Endodermal cell (in vitro differentiated cells): ENCODE results near the gene SGPP1. TPM values are rescaled to one million over a fixed set of nuclear protein-coding genes. Genes with fewer than 3 reads are reported as not detected.

ENCODE experiments used
- DNase-seq: peaks from one replicate; pipeline ENCODE4 v3.0.0-alpha.2; 2017
- H3K27ac ChIP-seq: 2 replicates; pipeline ENCODE4 v1.5.1; 2013; ENCODE audit warnings: mild to moderate bottlenecking, low read depth, low read length, moderate library complexity
- H3K27me3 ChIP-seq: 2 replicates; pipeline ENCODE4 v1.6.1; 2013; ENCODE audit warnings: mild to moderate bottlenecking, low read length, moderate library complexity; ENCODE audit not compliant: insufficient read depth, control insufficient read depth, poor library complexity, severe bottlenecking
- H3K36me3 ChIP-seq: 2 replicates; pipeline ENCODE4 v1.7.0; 2013; ENCODE audit warnings: mild to moderate bottlenecking, low read length, moderate library complexity; ENCODE audit not compliant: control insufficient read depth, insufficient read depth
- H3K4me1 ChIP-seq: one replicate; pipeline ENCODE4 v1.7.0; 2013; ENCODE audit warnings: low read length; ENCODE audit not compliant: control insufficient read depth, insufficient read depth
- H3K4me3 ChIP-seq: 2 replicates; pipeline ENCODE4 v1.5.1; 2013; ENCODE audit warnings: mild to moderate bottlenecking, low read length, moderate library complexity
- H3K9ac ChIP-seq: 2 replicates; pipeline ENCODE4 v1.6.1; 2013; ENCODE audit warnings: mild to moderate bottlenecking, low read length, moderate library complexity; ENCODE audit not compliant: poor library complexity, severe bottlenecking; ENCODE audit errors: extremely low read depth
- H3K9me3 ChIP-seq: 2 replicates; pipeline ENCODE4 v1.6.1; 2013; ENCODE audit warnings: mild to moderate bottlenecking, low read length, moderate library complexity; ENCODE audit not compliant: control insufficient read depth
- H3K27ac Mint-ChIP-seq: 2 replicates; pipeline ENCODE4 v1.8.0; 2020; ENCODE audit warnings: mixed read lengths
- H3K27me3 Mint-ChIP-seq: 2 replicates; pipeline ENCODE4 v1.8.0; 2021; ENCODE audit warnings: mild to moderate bottlenecking, mixed read lengths; ENCODE audit not compliant: insufficient read depth
- H3K36me3 Mint-ChIP-seq: 2 replicates; pipeline ENCODE4 v1.8.0; 2020; ENCODE audit warnings: low read depth, mixed read lengths
- H3K4me1 Mint-ChIP-seq: 2 replicates; pipeline ENCODE4 v1.8.0; 2020; ENCODE audit warnings: mixed read lengths
- H3K4me3 Mint-ChIP-seq: 2 replicates; pipeline ENCODE4 v1.8.0; 2020; ENCODE audit warnings: mild to moderate bottlenecking, moderate library complexity, mixed read lengths
- H3K9me3 Mint-ChIP-seq: 2 replicates; pipeline ENCODE4 v1.8.0; 2020; ENCODE audit warnings: mild to moderate bottlenecking, mixed read lengths
- WGBS, 2 experiments: methylation state at CpG; one replicate each; pipeline versions ENCODE4 v1.1.5 to v1.1.7; 2013; ENCODE audit warnings: missing lambda C conversion rate in 2 of 2, mixed read lengths in 1 of 2; ENCODE audit not compliant: insufficient coverage in 1 of 2, insufficient read length in 1 of 2; 5-methylcytosine and 5-hydroxymethylcytosine counted together
- total RNA-seq, 2 donors: library from RNA; stranded (reverse); fragmentation: NEBNext Ultra II Directional in 1 of 2; extraction: Animal tissue kit (Norgen Biotek cat#: 25700) in 1 of 2; gene quantifications; 2 replicates in 1 of 2; 3 replicates in 1 of 2; pipeline ENCODE4 v1.2.1, GENCODE V29; 2021
- TF ChIP-seq, protein P1 (sequence below): fragments of 200-600 bp; sonication (generic); conservative IDR thresholded peaks from 2 replicates; pipeline ENCODE4 v1.5.0; 2021; ENCODE audit warnings: antibody characterized with exemption, mild to moderate bottlenecking

Gene SGPP1
- total RNA-seq, 2 donors from 2014 or later = 15.5 to 18.4 TPM

DNA sequence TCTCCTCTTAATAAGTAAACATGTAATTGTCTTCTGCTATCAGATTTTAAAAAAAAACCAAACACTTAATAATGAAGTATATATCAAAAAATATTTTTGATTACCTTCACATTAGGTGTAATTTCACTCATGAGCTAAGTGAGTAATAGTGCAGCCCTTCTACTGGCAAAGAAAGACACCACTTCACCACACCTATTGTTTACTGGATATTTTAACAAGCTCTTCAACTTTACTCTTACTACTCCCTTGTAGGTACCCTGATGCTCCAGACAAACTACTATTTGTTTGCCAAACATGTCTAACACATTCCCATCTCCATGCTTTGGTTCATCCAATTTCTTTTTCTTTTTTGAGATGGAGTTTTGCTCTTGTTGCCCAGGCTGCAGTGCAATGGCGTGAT is 49.3 kb downstream of the SGPP1 start:
- Histone ChIP-seq H3K27me3 (no peaks in the 10 kb centered on the region), H3K27ac (no peak overlapping the region), H3K36me3 (no peaks in the 10 kb centered on the region), H3K9ac (no peak overlapping the region), H3K4me1 (no peaks in the 10 kb centered on the region), H3K9me3 (no peaks in the 10 kb centered on the region), H3K4me3 (no peak overlapping the region)
- WGBS, 2 experiments = 83 to 100% methylated on average over 1 of the region's 1 CpG
- H3K4me1 Mint-ChIP-seq = peaks cover 17% of the 10 kb centered on the region
- H3K9me3 Mint-ChIP-seq = no peaks in the 10 kb centered on the region
- TF ChIP-seq, protein P1, sequence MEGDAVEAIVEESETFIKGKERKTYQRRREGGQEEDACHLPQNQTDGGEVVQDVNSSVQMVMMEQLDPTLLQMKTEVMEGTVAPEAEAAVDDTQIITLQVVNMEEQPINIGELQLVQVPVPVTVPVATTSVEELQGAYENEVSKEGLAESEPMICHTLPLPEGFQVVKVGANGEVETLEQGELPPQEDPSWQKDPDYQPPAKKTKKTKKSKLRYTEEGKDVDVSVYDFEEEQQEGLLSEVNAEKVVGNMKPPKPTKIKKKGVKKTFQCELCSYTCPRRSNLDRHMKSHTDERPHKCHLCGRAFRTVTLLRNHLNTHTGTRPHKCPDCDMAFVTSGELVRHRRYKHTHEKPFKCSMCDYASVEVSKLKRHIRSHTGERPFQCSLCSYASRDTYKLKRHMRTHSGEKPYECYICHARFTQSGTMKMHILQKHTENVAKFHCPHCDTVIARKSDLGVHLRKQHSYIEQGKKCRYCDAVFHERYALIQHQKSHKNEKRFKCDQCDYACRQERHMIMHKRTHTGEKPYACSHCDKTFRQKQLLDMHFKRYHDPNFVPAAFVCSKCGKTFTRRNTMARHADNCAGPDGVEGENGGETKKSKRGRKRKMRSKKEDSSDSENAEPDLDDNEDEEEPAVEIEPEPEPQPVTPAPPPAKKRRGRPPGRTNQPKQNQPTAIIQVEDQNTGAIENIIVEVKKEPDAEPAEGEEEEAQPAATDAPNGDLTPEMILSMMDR = no peak
- H3K4me3 Mint-ChIP-seq = no peak overlapping the region
- H3K27ac Mint-ChIP-seq = no peak overlapping the region
- peaks cover 4% of the 10 kb centered on the region for H3K36me3 Mint-ChIP-seq
- no peak for DNase-seq
- no peaks in the 10 kb centered on the region for H3K27me3 Mint-ChIP-seq

- DNase-seq = no peak
- Mint-ChIP-seq H3K4me3 (no peak overlapping the region), H3K36me3 (peaks cover 4% of the 10 kb centered on the region), H3K9me3 (no peaks in the 10 kb centered on the region), H3K27me3 (no peaks in the 10 kb centered on the region), H3K4me1 (peaks cover 17% of the 10 kb centered on the region), H3K27ac (no peak overlapping the region)
- H3K4me3 ChIP-seq = no peak overlapping the region
- H3K9ac ChIP-seq = no peak overlapping the region
- H3K36me3 ChIP-seq = no peaks in the 10 kb centered on the region
- no peaks in the 10 kb centered on the region for H3K27me3 ChIP-seq
- H3K27ac ChIP-seq = no peak overlapping the region
- TF ChIP-seq, protein P1 = no peak
- H3K4me1 ChIP-seq = no peaks in the 10 kb centered on the region
- H3K9me3 ChIP-seq = no peaks in the 10 kb centered on the region
- 81 to 89% methylated on average over 2 to 3 of the region's 3 CpGs for WGBS, 2 experiments
Measured at GRCh38 chr14:63677891-63678379, 49.9 kb downstream of the SGPP1 start.

- Histone ChIP-seq H3K4me3 (no peak overlapping the region), H3K9me3 (no peaks in the 10 kb centered on the region), H3K27ac (no peak overlapping the region), H3K36me3 (no peaks in the 10 kb centered on the region), H3K9ac (no peak overlapping the region), H3K27me3 (no peaks in the 10 kb centered on the region), H3K4me1 (no peaks in the 10 kb centered on the region)
- no peak for DNase-seq
- H3K27ac Mint-ChIP-seq = no peak overlapping the region
- H3K4me1 Mint-ChIP-seq = peaks cover 17% of the 10 kb centered on the region
- no peaks in the 10 kb centered on the region for H3K27me3 Mint-ChIP-seq
- no peak overlapping the region for H3K4me3 Mint-ChIP-seq
- peaks cover 4% of the 10 kb centered on the region for H3K36me3 Mint-ChIP-seq
- WGBS, 2 experiments = 92 to 95% methylated on average over 3 of the region's 3 CpGs
- H3K9me3 Mint-ChIP-seq = no peaks in the 10 kb centered on the region
- TF ChIP-seq, protein P1 = no peak
Measured at GRCh38 chr14:63676615-63677014, 51.2 kb downstream of the SGPP1 start.
